ES-I3 (cell line): ENCODE results near the gene SH3PXD2A.

Experiments
- H3K36me3 ChIP-seq: 2 replicates; pipeline ENCODE4 v1.6.1; 2013; ENCODE audit warnings: mild to moderate bottlenecking, low read length, control low read depth, moderate library complexity; ENCODE audit not compliant: insufficient read depth
- H3K4me1 ChIP-seq: 2 replicates; pipeline ENCODE4 v1.6.1; 2013; ENCODE audit warnings: mild to moderate bottlenecking, control low read depth, low read length; ENCODE audit not compliant: insufficient read depth
- H3K9ac ChIP-seq: 2 replicates; pipeline ENCODE4 v1.6.1; 2013; ENCODE audit warnings: low read depth, mild to moderate bottlenecking, low read length, moderate library complexity
- H3K9me3 ChIP-seq: 2 replicates; pipeline ENCODE4 v1.6.1; 2013; ENCODE audit warnings: mild to moderate bottlenecking, low read length, moderate library complexity; ENCODE audit not compliant: control insufficient read depth, insufficient read depth

The SH3PXD2A gene

DNA sequence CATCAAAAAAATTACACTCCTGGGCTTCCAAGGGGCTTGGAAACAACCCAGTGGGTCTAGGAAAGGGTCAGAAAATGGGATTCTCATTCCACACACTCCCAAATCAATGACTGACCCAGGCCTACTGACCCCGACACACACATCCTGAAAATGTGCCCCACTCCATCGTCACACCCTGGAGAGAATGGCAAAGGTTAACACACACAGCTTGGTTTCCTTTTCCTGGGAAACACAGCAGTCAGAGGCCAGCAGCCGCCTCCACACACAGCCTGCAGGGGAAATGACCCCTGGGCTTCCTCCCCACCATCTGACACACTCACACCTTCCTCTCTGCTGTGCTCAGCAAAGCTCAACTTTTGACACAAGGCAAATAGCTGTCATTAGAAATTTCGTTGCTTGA, 42.9 kb downstream of the SH3PXD2A start:
- Histone ChIP-seq H3K9me3 (no peaks in the 10 kb centered on the region), H3K36me3 (no peaks in the 10 kb centered on the region), H3K4me1 (peaks cover 12% of the 10 kb centered on the region; the same call in 1 of the 2 replicates), H3K9ac (no peak overlapping the region)

DNA sequence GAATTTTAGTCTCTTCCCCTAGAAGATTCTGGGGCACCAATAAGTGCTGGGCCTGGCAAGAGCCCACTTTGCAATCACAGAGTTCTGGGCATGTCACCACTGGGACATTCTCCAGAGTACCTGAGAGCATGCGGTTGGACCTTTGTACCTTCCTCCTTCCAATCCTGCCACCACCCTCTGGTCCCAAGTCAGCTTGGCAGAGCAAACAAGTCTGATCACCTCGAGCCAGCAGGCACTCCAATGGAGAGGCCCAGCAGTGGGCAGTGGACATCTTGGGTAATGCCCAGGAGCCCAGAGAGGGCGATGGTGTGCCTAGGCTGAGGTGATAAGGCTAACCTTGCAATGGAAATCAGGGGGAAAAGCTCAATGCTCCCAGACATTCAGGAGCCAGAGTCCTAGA, 43.4 kb downstream of the SH3PXD2A start:
- H3K9ac ChIP-seq = no peak overlapping the region
- peaks cover 12% of the 10 kb centered on the region; the same call in 1 of the 2 replicates for H3K4me1 ChIP-seq
- H3K36me3 ChIP-seq = no peaks in the 10 kb centered on the region
- H3K9me3 ChIP-seq = no peaks in the 10 kb centered on the region

DNA sequence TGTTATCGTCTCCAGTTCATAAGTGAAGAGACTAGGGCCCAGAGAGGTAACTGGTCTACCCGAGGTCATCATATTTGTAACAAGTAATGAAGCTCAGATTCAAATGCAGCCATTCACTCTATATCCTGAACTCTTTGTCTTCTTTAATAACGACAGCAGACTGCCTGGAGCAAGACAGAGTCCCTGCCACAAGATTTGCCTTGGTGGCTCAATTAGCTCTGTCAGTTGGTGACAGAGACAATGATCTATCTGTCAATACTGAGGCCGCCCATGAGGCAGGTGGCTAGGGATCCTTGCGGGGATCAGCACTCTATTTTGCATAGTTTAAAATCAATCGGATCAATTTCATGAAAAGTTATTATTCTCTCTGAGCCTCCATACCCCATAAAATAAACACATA, 43.9 kb downstream of the SH3PXD2A start:
- H3K4me1 ChIP-seq = peaks cover 9% of the 10 kb centered on the region; the same call in 1 of the 2 replicates
- no peak overlapping the region for H3K9ac ChIP-seq
- no peaks in the 10 kb centered on the region for H3K36me3 ChIP-seq
- no peaks in the 10 kb centered on the region for H3K9me3 ChIP-seq

DNA sequence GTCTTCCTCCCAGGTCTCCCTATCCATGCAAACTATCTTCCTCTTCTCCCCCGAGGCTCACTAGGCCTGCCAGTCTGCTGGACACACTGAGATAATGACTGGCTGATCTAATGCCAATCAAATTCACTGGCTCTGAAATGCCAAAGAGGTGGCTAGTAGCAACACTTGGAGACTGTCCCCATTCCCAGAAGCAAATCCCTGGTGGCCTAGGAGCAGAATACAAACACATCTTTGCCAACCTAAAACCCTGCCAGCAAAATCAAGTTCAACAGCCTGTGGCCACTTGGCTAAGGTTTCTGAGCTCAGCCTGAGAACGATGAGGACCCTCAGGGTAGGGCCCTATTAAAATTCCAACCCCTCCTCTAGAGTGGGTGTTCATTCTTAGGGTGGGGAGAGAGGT, 46.6 kb downstream of the SH3PXD2A start:
- Histone ChIP-seq H3K9ac (no peak overlapping the region), H3K36me3 (no peaks in the 10 kb centered on the region), H3K9me3 (no peaks in the 10 kb centered on the region), H3K4me1 (peaks cover 17% of the 10 kb centered on the region)

DNA sequence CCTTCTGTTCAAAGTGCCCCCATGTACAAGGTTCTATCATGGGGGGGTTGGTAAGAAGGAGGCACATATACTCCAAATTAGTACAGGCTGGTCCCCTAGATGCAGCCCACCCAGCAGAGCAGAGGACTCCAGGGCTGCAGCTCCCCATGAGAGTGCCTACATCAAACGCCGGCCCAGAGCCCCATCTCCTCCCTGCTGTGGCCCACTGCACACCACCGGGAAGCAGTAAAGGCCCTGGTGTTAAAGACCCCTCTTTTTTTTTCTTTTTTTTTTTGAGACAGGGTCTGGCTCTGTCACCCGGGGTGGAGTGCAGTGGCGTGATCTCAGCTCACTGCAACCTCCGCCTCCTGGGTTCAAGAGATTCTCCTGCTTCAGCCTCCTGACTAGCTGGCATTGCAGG, 47.4 kb downstream of the SH3PXD2A start:
- H3K9me3 ChIP-seq = no peaks in the 10 kb centered on the region
- H3K36me3 ChIP-seq = no peaks in the 10 kb centered on the region
- no peak overlapping the region for H3K9ac ChIP-seq
- H3K4me1 ChIP-seq = peaks cover 21% of the 10 kb centered on the region

DNA sequence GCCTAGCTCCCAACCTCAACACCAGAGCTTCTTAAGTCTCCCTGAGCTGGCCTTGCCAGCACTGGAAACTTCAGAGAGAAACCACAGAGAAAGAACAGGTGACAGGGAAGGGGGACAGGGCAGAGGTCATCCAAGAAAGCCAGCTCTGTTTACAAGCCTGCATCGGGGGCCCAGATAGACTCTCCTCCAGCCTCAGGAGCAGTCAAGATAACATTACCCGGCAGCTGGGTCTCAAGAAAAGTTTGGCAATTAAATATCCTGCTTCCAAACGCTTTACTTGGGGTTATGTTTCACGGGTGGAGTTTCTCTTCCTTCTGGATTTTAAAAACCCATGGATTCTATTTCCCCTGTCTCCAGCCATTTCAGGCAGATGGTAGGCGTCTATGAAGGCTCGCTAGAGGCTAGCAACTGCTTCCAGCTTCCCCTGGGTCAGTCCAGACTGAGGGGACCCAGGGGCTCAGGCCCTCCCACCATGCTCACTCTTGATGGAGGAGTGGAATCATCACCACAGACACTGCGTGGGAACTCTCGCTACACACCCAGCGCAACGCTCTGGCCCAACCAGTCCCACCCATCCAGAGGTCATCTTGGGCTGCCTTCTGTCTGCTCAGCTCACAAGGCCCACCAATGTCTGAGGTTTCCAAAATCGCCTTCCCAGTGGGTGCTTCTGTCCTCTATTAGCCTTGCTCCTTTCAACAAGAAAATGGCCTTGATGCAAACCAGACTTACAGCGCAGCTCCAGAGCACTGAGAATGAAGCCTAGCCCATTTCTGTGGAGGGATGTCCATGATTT, 48.8 kb downstream of the SH3PXD2A start:
- no peaks in the 10 kb centered on the region for H3K9me3 ChIP-seq
- H3K4me1 ChIP-seq = peaks cover 15% of the 10 kb centered on the region
- H3K9ac ChIP-seq = no peak overlapping the region
- H3K36me3 ChIP-seq = no peaks in the 10 kb centered on the region

DNA sequence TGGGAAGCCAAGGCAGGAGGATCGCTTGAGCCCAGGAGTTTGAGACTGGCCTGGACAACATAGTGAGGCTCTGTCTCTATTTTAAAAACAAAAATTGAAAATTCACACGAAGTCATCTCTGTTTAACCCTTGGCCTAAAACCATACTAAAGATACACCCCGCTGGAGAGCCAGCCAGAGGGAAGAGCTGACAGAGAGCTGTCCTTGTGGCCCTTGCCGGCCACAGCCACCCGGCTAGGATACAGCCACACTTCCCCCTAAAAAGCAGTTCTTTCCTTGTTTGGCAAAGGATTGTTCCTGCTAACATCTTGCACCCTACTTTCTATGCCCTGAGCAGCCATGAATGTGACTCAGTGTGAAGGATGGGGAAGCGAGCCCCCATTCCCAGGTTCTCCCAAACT, 49.6 kb downstream of the SH3PXD2A start:
- H3K9ac ChIP-seq = no peak overlapping the region
- peaks cover 15% of the 10 kb centered on the region for H3K4me1 ChIP-seq
- no peaks in the 10 kb centered on the region for H3K9me3 ChIP-seq
- no peaks in the 10 kb centered on the region for H3K36me3 ChIP-seq

DNA sequence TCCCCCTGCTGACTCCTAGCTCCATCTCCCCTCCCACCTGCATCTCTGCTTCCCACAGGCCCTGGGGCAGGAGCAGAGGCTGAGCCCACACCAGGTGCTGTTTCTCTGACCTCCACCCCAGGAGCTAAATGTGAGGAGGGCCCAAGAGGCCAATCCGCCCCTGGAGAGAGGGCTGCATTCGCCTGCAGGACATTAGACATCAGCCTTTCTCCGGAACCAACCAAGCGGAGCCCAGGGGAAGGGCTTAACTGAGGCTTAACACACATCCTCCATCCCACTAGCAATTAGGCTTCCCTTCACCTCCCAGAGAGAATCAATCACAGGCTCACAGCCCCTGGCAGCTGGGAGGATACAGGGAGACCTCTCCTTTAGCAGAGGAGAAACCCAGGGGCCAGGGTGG, 50.5 kb downstream of the SH3PXD2A start:
- Histone ChIP-seq H3K9me3 (no peaks in the 10 kb centered on the region), H3K9ac (no peak overlapping the region), H3K4me1 (peaks cover 16% of the 10 kb centered on the region), H3K36me3 (no peaks in the 10 kb centered on the region)

DNA sequence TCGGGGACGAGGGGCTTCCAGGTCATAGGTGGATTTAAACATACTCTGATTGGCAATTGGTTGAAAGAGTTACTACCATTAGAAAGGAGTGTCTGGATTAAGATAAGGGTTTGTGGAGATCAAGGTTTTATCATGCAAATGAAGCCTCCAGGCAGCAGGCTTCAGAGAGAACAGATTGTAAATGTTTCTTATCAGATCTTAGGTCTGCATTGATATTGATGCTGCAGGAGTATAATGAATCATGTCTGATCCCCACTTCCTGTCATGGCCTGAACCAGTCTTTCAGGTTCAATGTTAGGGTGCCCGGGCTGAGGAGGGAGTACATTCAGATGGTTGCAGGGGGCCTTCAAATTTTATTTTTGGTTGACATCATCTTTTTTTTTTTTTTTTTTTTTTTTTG, 51.4 kb downstream of the SH3PXD2A start:
- Histone ChIP-seq H3K9ac (no peak overlapping the region), H3K9me3 (no peaks in the 10 kb centered on the region), H3K4me1 (peaks cover 25% of the 10 kb centered on the region), H3K36me3 (no peaks in the 10 kb centered on the region)

DNA sequence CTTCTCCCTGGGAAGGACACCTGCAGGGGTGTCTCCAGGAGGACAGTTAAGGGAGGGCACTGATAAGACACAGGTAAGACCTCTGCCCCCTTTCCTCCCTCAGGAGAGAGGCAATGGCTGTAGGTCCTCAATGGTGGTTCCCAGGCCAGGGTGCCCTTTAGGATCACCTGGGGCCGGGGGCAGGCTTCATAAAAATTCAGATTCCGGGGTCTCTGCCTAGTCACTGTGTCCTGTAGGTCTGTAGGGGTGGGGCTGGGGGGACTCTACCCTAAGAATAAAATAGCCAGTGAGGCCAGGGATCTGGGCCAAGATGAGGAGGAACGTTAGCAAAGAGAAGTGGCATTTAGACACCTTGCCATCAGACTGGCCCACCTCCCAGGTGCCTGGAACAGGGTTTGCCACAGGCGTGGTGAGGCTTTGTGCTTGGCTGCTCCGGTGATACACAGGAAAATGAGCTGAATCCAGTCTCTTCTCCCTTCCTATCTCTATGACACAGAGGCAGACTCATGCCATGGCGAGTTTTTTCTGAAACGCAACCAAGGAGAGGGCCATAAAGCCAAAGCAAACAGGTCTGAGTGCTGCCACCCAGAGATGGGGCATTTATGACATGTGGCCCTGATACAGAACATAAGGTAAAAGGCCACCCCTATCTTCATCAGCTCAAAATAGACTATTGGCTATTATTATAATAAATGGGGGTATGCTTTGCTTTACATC, 52.6 kb downstream of the SH3PXD2A start:
- H3K9ac ChIP-seq = no peak overlapping the region
- H3K9me3 ChIP-seq = no peaks in the 10 kb centered on the region
- H3K4me1 ChIP-seq = peaks cover 25% of the 10 kb centered on the region
- H3K36me3 ChIP-seq = no peaks in the 10 kb centered on the region

DNA sequence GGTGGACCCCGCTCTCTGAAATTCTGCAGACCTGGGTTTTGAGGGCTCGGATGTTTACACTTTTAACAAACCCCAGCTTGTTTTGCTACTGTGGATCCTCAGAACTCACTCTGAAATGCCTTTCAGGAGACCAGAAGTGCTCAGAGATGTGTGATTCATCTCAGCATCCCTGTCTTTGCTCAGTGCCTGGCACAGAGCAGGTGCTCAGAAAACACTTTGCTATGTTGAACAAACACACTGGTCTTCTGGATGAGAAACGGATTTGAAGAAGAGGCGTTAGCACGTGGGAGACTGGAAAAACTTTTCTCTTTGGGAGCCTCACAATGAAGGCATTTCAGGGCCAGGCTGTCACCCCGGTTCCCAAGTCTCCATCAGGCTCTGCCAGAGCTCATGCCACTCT, 53.3 kb downstream of the SH3PXD2A start:
- Histone ChIP-seq H3K9ac (no peak overlapping the region), H3K36me3 (no peaks in the 10 kb centered on the region), H3K4me1 (peaks cover 25% of the 10 kb centered on the region)

DNA sequence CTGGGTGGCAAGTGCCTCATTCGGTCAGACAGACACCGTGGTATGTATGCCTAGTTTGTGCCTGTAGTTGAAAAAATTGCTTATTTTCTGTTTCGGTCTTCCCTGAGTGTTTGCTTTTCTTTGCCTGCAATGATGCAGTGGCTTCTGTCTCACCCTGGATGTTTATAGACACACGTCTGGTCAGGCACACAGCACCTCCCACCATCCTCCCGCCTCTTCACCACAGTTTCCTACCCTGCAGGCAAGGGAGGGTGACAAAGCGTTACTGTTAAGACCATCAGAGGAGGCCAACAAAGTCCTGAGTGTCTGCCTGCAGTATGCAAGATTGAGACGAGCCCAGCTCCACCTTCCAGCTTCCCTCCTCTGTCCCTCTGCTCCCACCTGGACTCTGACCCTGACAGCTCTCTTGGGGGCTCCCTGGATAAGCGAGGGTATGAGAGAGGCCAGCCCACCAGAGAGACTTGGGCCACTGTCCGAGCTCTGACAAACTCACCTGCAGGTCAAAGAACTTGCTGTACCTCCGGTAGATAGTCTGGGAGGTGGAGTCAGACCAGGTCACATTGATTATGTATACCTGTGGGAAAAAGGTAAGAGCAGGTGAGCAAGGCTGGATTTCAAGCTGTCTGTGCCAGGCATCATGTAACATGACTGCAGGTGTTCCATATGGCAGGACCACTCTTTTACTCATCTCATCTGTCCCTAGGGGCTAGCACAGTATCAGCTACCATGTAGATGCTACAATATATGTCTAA, 54.4 kb downstream of the SH3PXD2A start:
- H3K4me1 ChIP-seq = peaks cover 25% of the 10 kb centered on the region
- no peaks in the 10 kb centered on the region for H3K36me3 ChIP-seq
- H3K9ac ChIP-seq = no peak overlapping the region
- H3K9me3 ChIP-seq = no peaks in the 10 kb centered on the region

More for the DNA sequence above, 53.3 kb downstream of the SH3PXD2A start:
- no peaks in the 10 kb centered on the region for H3K9me3 ChIP-seq

DNA sequence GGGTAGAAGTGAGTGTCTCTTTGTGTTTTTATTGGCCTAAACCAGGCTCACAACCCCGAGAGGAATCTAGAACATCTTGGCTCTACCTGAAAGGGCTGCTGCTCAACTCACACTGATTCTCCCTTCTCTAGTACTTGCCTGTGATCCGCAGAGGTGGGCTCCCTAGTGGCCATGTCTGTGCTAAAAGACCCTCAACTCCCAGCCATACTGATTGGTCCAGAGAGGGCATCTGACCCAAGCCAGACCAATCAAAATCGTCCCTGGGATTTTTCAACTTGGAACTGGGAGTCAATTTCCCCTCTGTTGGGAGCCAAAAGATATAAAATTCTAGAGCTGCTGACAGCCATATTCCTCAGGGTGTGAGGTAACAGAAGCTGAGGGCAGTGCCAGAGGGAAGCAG, 55.3 kb downstream of the SH3PXD2A start:
- Histone ChIP-seq H3K4me1 (peaks cover 22% of the 10 kb centered on the region), H3K9me3 (no peaks in the 10 kb centered on the region), H3K36me3 (no peaks in the 10 kb centered on the region), H3K9ac (no peak overlapping the region)

DNA sequence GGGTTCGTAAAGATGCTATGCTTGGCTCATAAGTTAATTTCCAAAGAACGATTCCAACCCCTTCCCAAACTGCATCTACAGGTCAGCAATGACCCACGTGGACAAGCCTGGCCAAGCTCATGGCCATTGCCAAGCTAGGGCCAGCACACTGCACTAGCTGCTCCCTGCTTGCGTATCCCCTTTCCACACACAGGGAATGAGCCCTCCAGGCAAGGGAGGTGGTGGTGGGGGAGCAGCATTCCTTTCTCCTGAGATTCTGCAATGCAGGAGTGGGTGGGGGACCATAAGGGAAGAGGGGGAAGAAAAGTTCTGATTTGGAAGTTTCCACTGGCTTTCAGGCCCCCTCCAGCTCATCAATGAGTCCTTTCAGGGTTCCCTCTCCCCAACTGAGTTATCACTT, 56.0 kb downstream of the SH3PXD2A start:
- Histone ChIP-seq H3K9me3 (no peaks in the 10 kb centered on the region), H3K4me1 (peaks cover 18% of the 10 kb centered on the region), H3K36me3 (no peaks in the 10 kb centered on the region), H3K9ac (no peak overlapping the region)
